ENCODE data around the gene VRK2. TPM values are rescaled to one million over a fixed set of nuclear protein-coding genes. Genes with fewer than 3 reads are reported as not detected.
"Not testable (repeated sequence)": the region's sequence is repeated elsewhere in the genome, so short reads cannot be mapped to it uniquely, and the experiment has no call there.

The VRK2 gene
- total and polyA plus RNA-seq, 12 donors, result 8.4 to 31.0 (median 26.5) TPM

DNA sequence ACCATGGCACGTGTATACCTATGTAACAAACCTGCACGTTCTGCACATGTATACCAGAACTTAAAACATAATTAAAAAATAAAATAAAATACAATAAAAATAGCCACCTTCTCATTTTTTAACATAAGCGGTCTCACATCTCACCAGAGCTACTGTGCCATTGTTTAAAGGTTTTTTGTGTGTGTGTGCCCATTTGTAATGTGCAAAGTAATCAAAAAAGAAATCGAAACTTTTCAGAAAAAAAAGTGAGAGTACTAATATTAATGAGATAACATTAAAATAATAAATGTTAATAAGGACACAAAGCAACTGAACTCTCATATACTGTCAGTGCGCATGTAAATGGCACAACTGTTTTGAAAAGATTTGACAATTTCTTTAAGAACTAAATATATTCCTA, 134.0 kb downstream of the VRK2 start:
- DNase-seq (no peak), ATAC-seq (no peak)
- no peak overlapping the region for H3K27ac ChIP-seq
- no peaks in the 10 kb centered on the region for H3K27me3 ChIP-seq
- intact Hi-C loops (cut with DNase I), result no loop called here
- peaks cover 0 to 19% (median 0%) of the 10 kb centered on the region in 11 donors for H3K9me3 ChIP-seq
- TF ChIP-seq, protein P1, sequence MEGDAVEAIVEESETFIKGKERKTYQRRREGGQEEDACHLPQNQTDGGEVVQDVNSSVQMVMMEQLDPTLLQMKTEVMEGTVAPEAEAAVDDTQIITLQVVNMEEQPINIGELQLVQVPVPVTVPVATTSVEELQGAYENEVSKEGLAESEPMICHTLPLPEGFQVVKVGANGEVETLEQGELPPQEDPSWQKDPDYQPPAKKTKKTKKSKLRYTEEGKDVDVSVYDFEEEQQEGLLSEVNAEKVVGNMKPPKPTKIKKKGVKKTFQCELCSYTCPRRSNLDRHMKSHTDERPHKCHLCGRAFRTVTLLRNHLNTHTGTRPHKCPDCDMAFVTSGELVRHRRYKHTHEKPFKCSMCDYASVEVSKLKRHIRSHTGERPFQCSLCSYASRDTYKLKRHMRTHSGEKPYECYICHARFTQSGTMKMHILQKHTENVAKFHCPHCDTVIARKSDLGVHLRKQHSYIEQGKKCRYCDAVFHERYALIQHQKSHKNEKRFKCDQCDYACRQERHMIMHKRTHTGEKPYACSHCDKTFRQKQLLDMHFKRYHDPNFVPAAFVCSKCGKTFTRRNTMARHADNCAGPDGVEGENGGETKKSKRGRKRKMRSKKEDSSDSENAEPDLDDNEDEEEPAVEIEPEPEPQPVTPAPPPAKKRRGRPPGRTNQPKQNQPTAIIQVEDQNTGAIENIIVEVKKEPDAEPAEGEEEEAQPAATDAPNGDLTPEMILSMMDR (IDR thresholded peaks at IDR 0.05), result no peak
- no peaks in the 10 kb centered on the region for H3K4me1 ChIP-seq
- peaks cover 0 to 5% (median 0%) of the 10 kb centered on the region in 9 donors for H3K36me3 ChIP-seq
- H3K4me3 ChIP-seq, result no peak overlapping the region
- WGBS, 2 donors, result 98 to 99% methylated on average over 5 of the region's 5 CpGs

DNA sequence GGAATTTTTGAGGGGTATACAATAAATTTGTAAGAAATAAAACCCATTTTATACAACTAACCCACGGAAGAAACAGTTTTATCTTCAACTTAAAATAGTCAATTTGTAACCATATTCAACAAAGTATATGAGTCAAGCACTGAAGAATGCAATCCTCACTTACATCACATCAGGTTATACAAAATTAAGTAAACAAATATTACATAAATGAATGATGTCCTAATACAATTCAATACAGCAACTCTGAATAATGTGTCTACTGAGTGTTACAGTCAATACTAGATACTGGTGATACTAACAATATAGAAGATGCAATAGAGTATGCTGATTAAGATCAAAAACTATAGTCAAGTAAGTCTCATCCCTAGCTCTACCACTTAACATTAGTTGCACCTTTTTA, 135.9 kb downstream of the VRK2 start:
- WGBS, 2 donors, result 90 to 98% methylated on average over 1 of the region's 1 CpG
- Histone ChIP-seq H3K4me3 (no peak overlapping the region), H3K9me3 (peaks cover 0 to 18% (median 4%) of the 10 kb centered on the region in 11 donors), H3K27ac (no peak overlapping the region), H3K27me3 (no peaks in the 10 kb centered on the region), H3K4me1 (no peaks in the 10 kb centered on the region), H3K36me3 (peaks cover 0 to 5% (median 0%) of the 10 kb centered on the region in 9 donors)
- TF ChIP-seq, protein P1 (IDR thresholded peaks at IDR 0.05), result no peak
- DNase-seq (no peak), ATAC-seq (no peak)
- intact Hi-C loops (cut with DNase I), result no loop called here

DNA sequence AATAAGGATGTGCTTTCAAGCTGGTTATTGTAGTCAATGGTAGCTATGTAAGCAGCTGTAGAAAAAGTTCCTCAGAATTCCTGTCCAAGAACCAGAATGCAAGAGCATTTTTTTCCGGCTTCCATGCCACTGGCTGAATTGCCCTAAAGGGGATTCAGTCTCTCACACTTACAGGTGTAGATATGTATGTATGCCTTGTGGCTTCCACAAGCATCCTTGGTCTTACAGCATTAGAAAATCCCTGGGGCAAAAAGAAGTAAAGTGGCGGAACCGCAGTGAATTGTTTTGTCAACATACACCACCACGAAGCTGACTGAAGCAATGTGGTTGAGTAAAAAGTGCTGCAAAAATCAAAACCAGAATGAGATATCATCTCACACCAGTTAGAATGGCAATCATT, 139.9 kb downstream of the VRK2 start:
- intact Hi-C loops (cut with DNase I), result no loop called here
- DNase-seq (no peak), ATAC-seq (no peak)
- Histone ChIP-seq H3K36me3 (peaks cover 0 to 30% (median 0%) of the 10 kb centered on the region in 9 donors), H3K27me3 (no peaks in the 10 kb centered on the region), H3K4me3 (no peak overlapping the region), H3K4me1 (no peaks in the 10 kb centered on the region), H3K27ac (no peak overlapping the region), H3K9me3 (peaks cover 0 to 7% (median 0%) of the 10 kb centered on the region in 11 donors)
- TF ChIP-seq, protein P1 (IDR thresholded peaks at IDR 0.05), result no peak
- WGBS, 2 donors, result 85 to 89% methylated on average over 4 of the region's 4 CpGs

DNA sequence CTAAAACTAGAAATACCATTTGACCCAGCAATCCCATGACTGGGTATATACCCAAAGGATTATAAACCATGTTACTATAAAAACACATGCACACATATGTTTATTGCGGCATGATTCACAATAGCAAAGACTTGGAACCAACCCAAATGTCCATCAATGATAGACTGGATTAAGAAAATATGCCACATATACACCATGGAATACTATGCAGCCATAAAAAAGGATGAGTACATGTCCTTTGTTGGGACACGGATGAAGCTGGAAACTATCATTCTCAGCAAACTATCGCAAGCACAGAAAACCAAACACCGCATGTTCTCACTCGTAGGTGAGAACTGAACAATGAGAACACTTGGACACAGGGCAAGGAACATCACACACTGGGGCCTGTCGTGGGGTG, 140.4 kb downstream of the VRK2 start:
- WGBS, 2 donors, result 90 to 98% methylated on average over 6 of the region's 6 CpGs
- DNase-seq; H3K27ac ChIP-seq; intact Hi-C loops (cut with DNase I); ATAC-seq; H3K9me3 ChIP-seq; H3K4me3 ChIP-seq; H3K27me3 ChIP-seq; H3K4me1 ChIP-seq: not testable (repeated sequence)
- peaks cover 0 to 30% (median 0%) of the 10 kb centered on the region in 9 donors for H3K36me3 ChIP-seq

DNA sequence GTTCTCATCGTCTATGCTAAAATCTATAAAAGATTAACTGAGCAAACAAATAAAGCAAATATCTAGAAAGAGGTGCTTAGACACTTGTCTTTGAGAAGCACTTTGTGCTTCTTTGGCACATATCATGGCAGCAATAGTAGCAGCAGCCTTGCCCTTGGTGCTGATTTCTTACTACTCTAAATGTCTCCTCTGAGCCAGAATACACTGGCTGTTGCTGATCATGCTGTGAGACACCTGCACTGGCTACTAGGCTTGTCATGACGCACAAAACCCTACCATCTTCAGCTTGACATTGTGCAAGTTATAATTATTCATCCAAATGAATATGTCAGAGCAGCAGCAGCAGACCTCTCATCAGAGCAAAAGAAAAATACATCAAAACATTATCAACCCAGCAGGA, 147.9 kb downstream of the VRK2 start:
- no peak overlapping the region for H3K27ac ChIP-seq
- no peaks in the 10 kb centered on the region for H3K4me1 ChIP-seq
- no peak for DNase-seq
- intact Hi-C loops (cut with DNase I), result no loop called here
- H3K4me3 ChIP-seq, result no peak overlapping the region
- TF ChIP-seq, protein P1 (IDR thresholded peaks at IDR 0.05), result no peak
- no peaks in the 10 kb centered on the region for H3K9me3 ChIP-seq
- H3K36me3 ChIP-seq, result peaks cover 0 to 31% (median 6%) of the 10 kb centered on the region in 9 donors
- no peak for ATAC-seq
- no peaks in the 10 kb centered on the region for H3K27me3 ChIP-seq
- 86 to 94% methylated on average over 2 of the region's 2 CpGs for WGBS, 2 donors

All from heart right ventricle (tissue), 16 donors.